Astrocyte (in vitro differentiated cells and primary cell): ENCODE results near the gene ZRANB2.

Experiments
- CTCF ChIP-seq: IDR thresholded peaks from 2 replicates; pipeline ENCODE4 v1.5.1; 2011; ENCODE audit warnings: low read depth, mild to moderate bottlenecking, inconsistent platforms, low read length, moderate library complexity; ENCODE audit not compliant: insufficient read depth
- EZH2 ChIP-seq: IDR thresholded peaks from 2 replicates; pipeline ENCODE4 v1.6.1; 2012; ENCODE audit warnings: mild to moderate bottlenecking, low read length, inconsistent platforms; ENCODE audit not compliant: insufficient read depth

GRCh38 chr1:71087060-71087459 is 6.2 kb upstream of the ZRANB2 start:
- no peak for TF ChIP-seq CTCF
- no peak for TF ChIP-seq EZH2
